ENCODE results near the gene OGT. TPM values are rescaled to one million over a fixed set of nuclear protein-coding genes. Genes with fewer than 3 reads are reported as not detected.

OGT gene
- polyA plus RNA-seq, 1 experiment = 252 TPM

- Histone ChIP-seq H3K9me3 (ENCODE audit: control insufficient read depth, insufficient read depth, low read length) (no peaks in the 10 kb centered on the region), H3K27me3 (ENCODE audit: control insufficient read depth, insufficient read depth, low read length) (no peaks in the 10 kb centered on the region), H3K4me3 (ENCODE audit: low read depth, low read length) (no peak overlapping the region), H3K27ac (ENCODE audit: low read depth, low read length) (no peak overlapping the region)
- POLR2A ChIA-PET = interaction anchor here (1.6 kb wide), 1 partner anchor 10 kb away, joined by 10 read pairs; the partner anchor contains the start of gene OGT
- CTCF ChIA-PET = interaction anchor here (0.6 kb wide), 1 partner anchor 10 kb away, joined by 3 read pairs; no protein-coding TSS in a partner anchor
- DNase-seq (ENCODE audit: low read depth, low spot score) = no peak
- TF ChIP-seq CTCF (IDR thresholded peaks at IDR 0.05; ENCODE audit: low read depth, low read length) = no peak
These were observed 9.9 kb downstream of the OGT start for GRCh38 chrX:71542825-71543224.

- CTCF ChIA-PET = interaction anchor here (0.7 kb wide), 1 partner anchor 25 kb away, joined by 7 read pairs; no protein-coding TSS in a partner anchor
- Histone ChIP-seq H3K4me3 (ENCODE audit: low read depth, low read length) (no peak overlapping the region), H3K27ac (ENCODE audit: low read depth, low read length) (no peak overlapping the region)
These were observed 10.4 kb downstream of the OGT start for GRCh38 chrX:71543316-71543715.

DNA sequence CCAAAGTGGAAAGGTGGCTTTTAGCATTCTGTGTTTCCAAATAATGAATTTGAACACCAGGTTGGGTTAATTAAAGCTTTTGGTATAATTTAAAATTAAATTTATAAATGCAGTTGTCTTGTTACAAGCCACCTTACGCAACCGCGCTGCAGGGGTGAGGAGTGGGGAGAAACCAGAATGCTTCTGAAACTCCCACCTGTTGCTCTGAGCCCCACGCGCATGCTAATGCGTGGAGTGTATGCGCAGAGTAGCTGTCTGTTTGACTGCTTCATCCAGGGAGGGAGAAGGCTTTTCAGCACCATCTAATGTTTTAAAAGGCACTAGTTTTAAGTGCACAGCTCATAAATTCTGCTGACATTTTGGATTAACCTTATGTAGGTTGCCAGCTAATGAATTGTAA is 12.5 kb downstream of the OGT start:
- ChIA-PET POLR2A (no interaction called here), CTCF (no interaction called here)
- no peaks in the 10 kb centered on the region for H3K9me3 ChIP-seq (ENCODE audit: control insufficient read depth, insufficient read depth, low read length)
- H3K27ac ChIP-seq (ENCODE audit: low read depth, low read length) = no peak overlapping the region
- TF ChIP-seq CTCF (IDR thresholded peaks at IDR 0.05; ENCODE audit: low read depth, low read length) = no peak
- DNase-seq (ENCODE audit: low read depth, low spot score) = no peak
- no peak overlapping the region for H3K4me3 ChIP-seq (ENCODE audit: low read depth, low read length)
- H3K27me3 ChIP-seq (ENCODE audit: control insufficient read depth, insufficient read depth, low read length) = no peaks in the 10 kb centered on the region

More at GRCh38 chrX:71543316-71543715, 10.4 kb downstream of the OGT start:
- POLR2A ChIA-PET = interaction anchor here (0.6 to 1.2 kb wide), 2 partner anchors 9 to 11 kb away, joined by 4 to 6 read pairs; no protein-coding TSS in a partner anchor
- no peaks in the 10 kb centered on the region for H3K9me3 ChIP-seq (ENCODE audit: control insufficient read depth, insufficient read depth, low read length)
- no peak for DNase-seq (ENCODE audit: low read depth, low spot score)
- TF ChIP-seq CTCF (IDR thresholded peaks at IDR 0.05; ENCODE audit: low read depth, low read length) = no peak
- H3K27me3 ChIP-seq (ENCODE audit: control insufficient read depth, insufficient read depth, low read length) = no peaks in the 10 kb centered on the region

GRCh38 chrX:71546879-71547278 is 14.0 kb downstream of the OGT start:
- Histone ChIP-seq H3K9me3 (ENCODE audit: control insufficient read depth, insufficient read depth, low read length) (no peaks in the 10 kb centered on the region), H3K27me3 (ENCODE audit: control insufficient read depth, insufficient read depth, low read length) (no peaks in the 10 kb centered on the region), H3K4me3 (ENCODE audit: low read depth, low read length) (no peak overlapping the region), H3K27ac (ENCODE audit: low read depth, low read length) (no peak overlapping the region)
- TF ChIP-seq CTCF (IDR thresholded peaks at IDR 0.05; ENCODE audit: low read depth, low read length) = no peak
- ChIA-PET CTCF (no interaction called here), POLR2A (no interaction called here)
- DNase-seq (ENCODE audit: low read depth, low spot score) = no peak

DNA sequence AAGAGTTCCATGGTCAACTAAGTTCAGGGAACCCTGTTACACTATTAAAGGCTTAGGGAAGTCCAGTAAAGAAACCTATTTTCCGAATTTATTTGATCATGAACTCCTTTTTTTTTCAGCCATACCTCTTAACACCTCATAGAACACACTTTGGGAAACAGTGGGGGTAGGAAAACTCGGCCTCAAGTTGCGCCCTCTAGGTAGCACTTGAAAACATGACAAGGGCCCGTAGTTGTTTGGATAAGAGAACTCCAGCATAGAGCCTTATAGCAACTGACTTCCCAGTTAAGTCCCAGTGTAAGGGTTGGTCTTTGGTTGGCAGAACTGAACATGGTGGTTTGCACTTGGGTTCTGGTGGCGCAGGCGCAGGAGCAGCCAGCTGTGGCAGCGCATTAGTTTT is 14.4 kb downstream of the OGT start:
- Histone ChIP-seq H3K9me3 (ENCODE audit: control insufficient read depth, insufficient read depth, low read length) (no peaks in the 10 kb centered on the region), H3K4me3 (ENCODE audit: low read depth, low read length) (no peak overlapping the region), H3K27me3 (ENCODE audit: control insufficient read depth, insufficient read depth, low read length) (no peaks in the 10 kb centered on the region), H3K27ac (ENCODE audit: low read depth, low read length) (no peak overlapping the region)
- ChIA-PET POLR2A (no interaction called here), CTCF (no interaction called here)
- DNase-seq (ENCODE audit: low read depth, low spot score) = no peak
- TF ChIP-seq CTCF (IDR thresholded peaks at IDR 0.05; ENCODE audit: low read depth, low read length) = no peak
